Hematopoietic multipotent progenitor cell treated with erythropoietin and hydrocortisone succinate and interleukin-3 and kit ligand, for 8 days (in vitro differentiated cells): ENCODE measurements around the gene FOXL2.

ENCODE experiments used
- DNase-seq: peaks from one replicate; pipeline ENCODE4 v3.0.0-alpha.2; 2015

The FOXL2 gene

DNA sequence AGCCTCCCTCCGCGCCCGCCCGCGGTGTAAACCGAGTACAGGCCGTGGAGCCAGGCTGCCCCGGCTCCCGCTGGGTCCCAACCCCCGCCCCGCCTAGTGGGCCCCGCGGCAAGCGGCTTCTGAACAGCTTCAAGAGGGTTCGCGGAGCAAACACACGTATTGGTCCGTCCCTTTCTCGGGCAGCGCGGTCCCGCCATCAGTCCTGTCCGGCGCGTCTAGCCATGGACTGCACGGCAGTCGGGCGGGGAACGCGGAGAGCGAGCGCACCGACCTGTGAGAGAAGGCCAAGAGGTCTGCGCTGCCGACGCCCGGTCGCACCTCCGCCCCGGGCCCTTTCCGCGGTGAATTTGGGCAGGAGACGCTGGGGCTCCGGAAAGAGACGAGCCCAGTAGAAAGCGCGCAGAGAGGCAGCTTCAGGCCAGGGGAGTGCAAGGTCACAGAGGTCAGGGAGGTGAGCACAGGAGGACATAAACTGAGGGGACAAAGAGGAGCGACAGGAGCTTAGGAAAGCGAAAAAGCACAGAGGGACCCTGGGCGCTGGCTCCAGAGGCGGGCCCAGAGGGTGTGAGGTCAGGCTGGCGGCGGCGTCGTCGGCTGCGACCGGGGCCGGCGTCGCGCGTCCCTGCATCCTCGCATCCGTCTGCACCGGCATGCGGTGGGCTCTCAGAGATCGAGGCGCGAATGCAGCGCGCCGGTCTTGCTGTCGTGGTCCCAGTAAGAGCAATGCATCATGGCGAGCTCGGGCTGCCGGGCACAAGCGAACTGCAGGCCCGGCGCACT lies 1.8 kb downstream of the FOXL2 start:
- DNase-seq, result peak; percentile 9

DNA sequence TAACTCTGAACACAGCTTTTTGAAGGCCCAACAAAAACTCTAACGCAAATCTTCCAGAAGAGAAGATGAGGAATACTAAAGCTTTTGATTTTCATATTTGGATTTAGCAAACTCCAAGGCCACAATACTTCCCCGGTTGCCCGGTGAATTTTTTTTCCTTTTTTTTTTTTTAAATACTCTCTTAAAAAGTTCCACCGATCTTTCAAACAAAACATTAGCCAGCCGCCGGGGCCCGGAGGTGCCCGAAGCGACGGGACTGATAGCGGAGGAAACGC lies 2.3 kb downstream of the FOXL2 start:
- DNase-seq, result no peak

GRCh38 chr3:138943724-138944653 lies 2.9 kb downstream of the FOXL2 start:
- peak; percentile 23 for DNase-seq

- DNase-seq, result no peak
These were observed 3.9 kb downstream of the FOXL2 start for GRCh38 chr3:138942861-138943623.

DNA sequence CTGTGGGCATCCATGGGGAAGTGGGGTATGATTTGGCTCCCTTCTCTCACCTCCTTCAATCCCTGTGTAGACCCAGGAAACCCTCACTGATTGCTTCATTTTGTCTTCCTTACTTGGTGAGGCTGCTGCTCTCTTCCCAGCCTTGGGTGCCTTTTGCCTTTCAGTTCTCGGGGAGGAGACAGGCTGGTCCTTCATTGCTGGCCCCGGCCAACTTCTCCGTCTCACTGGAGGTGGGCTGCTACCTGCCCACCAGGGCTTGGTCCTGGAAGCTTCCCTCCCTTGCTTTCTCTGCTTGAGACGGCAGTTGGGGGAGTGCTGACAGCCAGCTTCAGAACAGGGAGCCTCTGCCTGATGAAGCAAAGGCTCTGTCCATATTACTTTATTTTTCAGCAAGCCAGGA lies 4.7 kb downstream of the FOXL2 start:
- no peak for DNase-seq

- DNase-seq, result peak; percentile 63
These were observed 5.6 kb downstream of the FOXL2 start for GRCh38 chr3:138941259-138941885.

DNA sequence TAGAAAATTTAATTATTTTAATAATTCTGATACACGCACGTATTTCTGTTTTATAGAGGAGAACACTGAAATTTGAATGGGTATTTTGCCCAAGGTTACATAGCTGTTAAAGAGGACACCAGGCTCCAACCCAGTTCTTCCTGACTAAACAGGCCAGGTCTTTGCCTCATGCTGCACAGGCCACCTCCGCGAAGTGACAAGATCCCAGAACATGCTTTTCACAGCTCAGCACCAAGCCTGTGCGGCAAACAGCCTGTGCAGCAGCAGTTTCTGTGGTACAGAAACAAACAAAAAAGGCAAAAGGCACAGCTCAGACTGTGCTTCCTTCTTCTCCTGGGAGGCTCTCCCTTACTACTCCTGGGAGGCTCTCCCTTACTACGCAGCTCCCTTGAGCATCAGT lies 6.5 kb downstream of the FOXL2 start:
- no peak for DNase-seq

GRCh38 chr3:138939561-138940241 lies 7.2 kb downstream of the FOXL2 start:
- DNase-seq, result no peak

- no peak for DNase-seq
These were observed 7.9 kb downstream of the FOXL2 start for GRCh38 chr3:138938877-138939560.

DNA sequence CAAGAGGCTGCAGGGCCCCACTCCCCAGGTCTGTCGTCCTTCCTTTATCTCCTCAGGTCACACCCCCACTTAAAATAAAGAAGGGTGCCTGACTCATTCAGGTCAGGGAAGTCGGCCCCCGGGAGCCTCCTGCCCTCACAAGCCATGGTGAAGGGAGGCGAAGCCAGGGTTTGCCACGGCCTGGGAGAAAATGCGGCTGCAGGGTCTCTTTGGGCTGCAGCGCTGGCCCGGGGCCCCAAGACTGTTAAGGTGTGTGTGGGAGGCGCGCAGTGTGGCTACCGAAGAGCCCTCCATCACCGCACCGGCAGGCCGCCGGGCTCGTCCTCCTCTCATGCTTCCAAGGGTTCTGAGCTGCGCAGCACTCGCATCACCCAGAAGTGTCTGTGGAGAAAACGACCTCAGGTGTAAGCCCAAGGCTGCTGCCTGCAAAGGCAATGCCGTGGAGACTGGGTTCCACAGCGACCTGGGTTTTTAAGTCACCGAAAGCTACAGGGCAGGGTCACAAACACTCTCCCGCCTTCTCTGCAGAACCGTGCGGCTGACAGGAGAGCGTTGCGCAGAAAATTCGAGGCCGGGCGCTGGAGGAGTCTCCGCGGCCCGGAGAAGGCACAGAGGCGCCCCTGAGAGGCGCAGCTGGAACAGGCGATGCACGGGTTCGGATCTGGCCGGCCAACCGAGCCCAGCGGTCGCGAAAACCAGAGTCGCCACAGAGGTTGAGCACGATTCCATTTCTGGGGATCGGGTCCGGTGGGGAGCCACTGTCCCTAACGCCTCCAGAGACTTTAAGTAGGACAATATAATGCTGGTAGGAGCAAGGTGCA lies 8.7 kb downstream of the FOXL2 start:
- DNase-seq, result no peak

- DNase-seq, result no peak
These were observed 9.3 kb downstream of the FOXL2 start for GRCh38 chr3:138937690-138938055.

GRCh38 chr3:138936741-138937689 lies 9.9 kb downstream of the FOXL2 start:
- peak; percentile 22 for DNase-seq

DNA sequence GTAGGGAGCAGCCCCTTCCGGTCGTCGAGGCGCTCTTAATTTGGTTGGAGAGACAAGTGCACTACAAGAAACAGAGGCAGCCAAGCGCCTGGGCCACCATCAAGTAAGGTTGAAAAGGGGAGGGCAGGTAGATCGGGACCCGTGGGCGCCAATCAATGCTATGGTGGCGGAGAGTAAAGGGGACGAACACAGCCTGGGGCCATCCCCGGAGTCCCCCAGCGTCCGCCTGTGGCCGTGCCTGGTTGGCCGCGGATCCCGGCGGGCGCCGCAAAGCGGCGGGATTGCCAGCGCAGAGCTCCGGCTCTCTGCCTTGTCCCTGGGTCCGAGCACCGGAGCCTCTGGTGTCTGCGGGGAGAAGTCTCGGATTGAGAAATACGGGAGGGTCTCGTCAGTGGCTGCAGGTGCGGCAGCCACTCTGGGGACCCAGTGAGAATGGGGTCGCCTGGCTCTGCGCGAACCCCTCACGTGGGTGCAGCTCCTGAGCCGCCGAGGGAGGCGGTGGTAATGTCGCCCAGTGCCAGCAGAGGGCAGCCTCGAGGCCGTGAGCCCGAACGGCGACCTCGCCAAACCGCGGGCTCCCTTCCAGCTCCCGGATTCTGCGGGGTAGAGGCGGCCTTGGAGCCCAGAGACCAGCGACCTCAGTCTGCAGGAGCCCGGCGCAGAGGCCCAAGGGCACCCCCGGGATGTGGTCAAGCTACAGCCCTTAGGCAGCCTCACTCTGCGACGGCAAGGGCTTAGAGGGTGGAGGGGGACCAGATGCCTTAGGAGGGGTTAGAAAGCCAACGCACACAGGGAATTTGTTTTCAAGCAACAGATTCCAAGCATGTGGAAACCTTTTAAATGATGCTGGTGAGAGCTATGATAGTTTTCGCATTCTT lies 10.8 kb downstream of the FOXL2 start:
- peak; percentile 62 for DNase-seq

- no peak for DNase-seq
These were observed 11.5 kb downstream of the FOXL2 start for GRCh38 chr3:138935505-138935862.

DNA sequence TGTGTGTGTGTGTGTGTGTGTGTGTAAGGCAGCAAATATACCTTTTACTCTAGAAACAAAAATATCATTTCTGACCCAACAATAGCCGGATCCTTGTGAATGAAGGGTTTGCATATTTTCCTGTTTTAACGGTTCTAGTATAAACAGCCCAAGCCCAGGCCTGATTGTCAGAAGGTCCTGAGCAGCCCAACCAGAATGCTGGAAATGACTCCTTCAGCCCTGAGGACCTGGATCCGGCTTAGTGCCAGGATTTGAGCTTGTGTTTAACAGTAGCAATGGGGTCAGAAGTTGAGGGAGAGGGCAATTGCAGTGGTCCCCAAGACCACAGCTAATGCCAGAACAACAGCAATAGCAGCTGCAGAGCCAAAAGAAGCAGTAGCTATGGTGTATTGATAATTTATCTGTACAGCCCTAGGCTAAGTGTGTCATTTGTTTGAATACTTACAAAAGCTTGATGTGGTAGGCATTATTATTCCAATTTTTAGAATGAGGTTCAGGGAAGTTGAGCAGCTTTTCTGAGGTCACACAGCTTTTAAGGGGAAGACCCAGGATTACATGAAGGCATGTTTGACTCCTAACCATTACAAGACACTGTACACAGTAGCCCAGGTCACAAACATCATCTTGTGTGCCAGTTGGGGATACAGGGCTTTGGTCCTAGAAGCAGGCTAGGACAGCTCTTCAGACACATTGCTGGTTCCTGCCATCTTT lies 12.8 kb downstream of the FOXL2 start:
- DNase-seq, result no peak

DNA sequence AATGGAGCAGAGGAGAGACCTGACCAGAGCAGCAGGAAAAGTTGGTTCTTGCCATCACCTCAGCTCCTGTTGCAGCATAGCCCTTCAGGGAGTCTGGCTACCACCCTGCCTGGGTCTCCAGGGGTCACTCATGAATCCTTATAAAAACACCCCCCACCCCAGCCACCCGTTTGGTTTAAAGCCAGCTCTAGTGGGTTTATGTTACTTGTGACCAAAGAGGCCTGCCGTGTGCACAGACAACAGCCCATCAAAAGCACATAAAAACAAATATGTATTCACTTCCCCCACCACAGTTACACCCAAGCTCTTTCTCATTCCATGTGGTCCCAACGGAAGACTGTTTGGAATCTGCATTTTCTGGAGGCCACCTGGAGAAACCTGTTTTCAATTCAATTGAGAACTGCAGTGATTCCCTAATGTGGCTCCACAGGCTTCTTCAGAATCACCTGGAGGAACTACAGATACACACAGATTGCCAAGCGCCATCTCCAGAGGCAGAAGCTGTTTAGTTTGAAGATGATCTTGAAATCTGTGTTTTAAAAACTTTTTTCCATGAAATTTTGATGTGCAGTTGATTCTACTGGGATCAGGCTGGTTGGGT lies 13.8 kb downstream of the FOXL2 start:
- DNase-seq, result no peak

DNA sequence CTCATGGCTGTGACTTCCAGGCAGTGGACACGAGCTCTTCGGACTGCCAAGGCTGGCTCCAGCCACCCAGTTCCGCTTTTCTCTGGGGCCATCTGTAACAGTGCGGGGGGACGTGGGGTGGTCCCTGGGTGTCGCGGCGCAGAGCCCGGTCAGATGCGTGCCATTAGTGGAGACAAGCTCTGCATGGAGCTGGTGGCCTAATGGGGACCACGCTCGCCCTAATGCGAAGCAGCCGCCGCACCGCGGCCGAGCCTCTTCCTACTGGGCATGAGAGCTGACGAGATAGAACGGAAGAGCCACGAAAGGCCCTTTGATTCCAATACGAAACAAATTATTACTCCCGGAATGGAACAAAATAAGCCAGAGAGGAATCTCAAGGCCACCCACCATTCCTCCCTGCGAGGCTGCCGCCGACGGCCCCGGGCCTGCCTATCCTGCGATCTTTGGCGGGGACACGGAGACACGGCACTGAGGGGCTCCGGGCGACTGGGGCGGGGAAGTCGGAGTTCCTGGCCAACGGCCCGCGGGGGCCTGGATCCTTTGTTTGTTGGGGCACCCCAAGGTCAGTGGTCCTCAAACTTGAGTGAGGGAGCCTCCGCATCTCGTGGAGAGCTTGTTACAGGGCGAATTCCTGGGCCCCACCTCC lies 18.1 kb downstream of the FOXL2 start:
- DNase-seq, result no peak
